Right lobe of liver (tissue), 6 donors: ENCODE results near the gene GALNT16. TPM values are rescaled to one million over a fixed set of nuclear protein-coding genes. Genes with fewer than 3 reads are reported as not detected.

ENCODE experiments used
- ATAC-seq, 4 donors: fragments of 200-7000 bp; cut with Tn5 transposase; one replicate each; pipeline ENCODE4 v1.9.1; 2020; ENCODE audit warnings: mild to moderate bottlenecking in 4 of 4, moderate library complexity in 4 of 4
- DNase-seq, 3 donors: peaks; one replicate each; pipeline ENCODE4 v3.0.0-alpha.2; 2020
- H3K27ac ChIP-seq, 3 donors: fragments of 200-600 bp; one replicate each; pipeline ENCODE4 v1.8.0; 2022
- H3K27me3 ChIP-seq, 2 donors: fragments of 200-600 bp; one replicate each; pipeline ENCODE4 v1.8.0; 2022
- H3K36me3 ChIP-seq, 4 donors: fragments of 200-600 bp; sonication (generic) in 1 of 4; one replicate each; pipeline versions ENCODE4 v1.5.1 to v1.8.0; 2017 to 2022; ENCODE audit warnings: control low read depth in 1 of 4
- H3K4me1 ChIP-seq, 4 donors: fragments of 200-600 bp; sonication (generic) in 1 of 4; one replicate each; pipeline versions ENCODE4 v1.5.1 to v1.8.0; 2017 to 2022; ENCODE audit warnings: control low read depth in 1 of 4
- H3K4me3 ChIP-seq, 3 donors: fragments of 200-600 bp; one replicate each; pipeline ENCODE4 v1.8.0; 2022
- H3K9me3 ChIP-seq, 4 donors: fragments of 200-600 bp; sonication (generic) in 1 of 4; one replicate each; pipeline versions ENCODE4 v1.5.1 to v1.8.0; 2017 to 2022; ENCODE audit warnings: control low read depth in 1 of 4
- CTCF ChIP-seq, 4 donors: fragments of 200-600 bp in 3 of 4; fragments of 450-650 bp in 1 of 4; IDR thresholded peaks; one replicate each; pipeline versions ENCODE4 v1.5.1 to v1.8.0; 2016 to 2022; ENCODE audit warnings: antibody characterized with exemption in 4 of 4, mild to moderate bottlenecking in 2 of 4
- POLR2A ChIP-seq: fragments of 450-650 bp; IDR thresholded peaks from one replicate; pipeline ENCODE4 v1.6.1; 2017; ENCODE audit warnings: antibody characterized with exemption, mild to moderate bottlenecking
- WGBS: methylation state at CpG from one replicate; pipeline ENCODE4 v1.1.6; 2018; ENCODE audit warnings: low coverage, low lambda C conversion rate; ENCODE audit not compliant: insufficient coverage; ENCODE audit errors: missing lambda C conversion rate; 5-methylcytosine and 5-hydroxymethylcytosine counted together
- intact Hi-C, 2 donors: fragments of 100-400 bp; cut with DNase I; formaldehyde crosslinking; loops; one replicate each; pipeline versions ENCODE4 v1.11.2 to v1.14.1; 2022
- total RNA-seq, 6 experiments: library from RNA; depleted of rRNA in 2 of 6; stranded (reverse); fragments of >200 nt in 2 of 6; fragmentation: NEBNext Ultra II Directional in 3 of 6; extraction: Animal tissue kit (Norgen Biotek cat#: 25700) in 3 of 6; gene quantifications; one replicate each; pipeline versions ENCODE4 v1.1.0 to v1.2.4, GENCODE V29; 2016 to 2023
- donor health status: DM: no; HTN: yes; CAD: no.
- donor health status: DM: no; HTN: no; CAD: no.
- donor health status: DM: no; HTN: no; CAD: no.
- donor health status: DM: no; HTN: yes; CAD: no.
- donor health status: DM: no; HTN: yes; CAD: no.

Gene GALNT16
- total RNA-seq, 6 experiments from 2014 or later: 0.37 to 1.7 (median 0.94) TPM

- no peak for TF ChIP-seq CTCF (IDR thresholded peaks at IDR 0.05)
- Histone ChIP-seq H3K4me1 (no peaks in the 10 kb centered on the region), H3K27ac (no peak overlapping the region), H3K27me3 (no peaks in the 10 kb centered on the region), H3K9me3 (no peaks in the 10 kb centered on the region), H3K36me3 (no peaks in the 10 kb centered on the region), H3K4me3 (no peak overlapping the region)
- ATAC-seq (no peak), DNase-seq (peak in 2 of 3 donors; percentile 22 to 28)
- WGBS: 80% methylated on average over 3 of the region's 9 CpGs
- intact Hi-C loops: no loop called here
These were observed 64.5 kb downstream of the GALNT16 start for GRCh38 chr14:69324341-69324931.

DNA sequence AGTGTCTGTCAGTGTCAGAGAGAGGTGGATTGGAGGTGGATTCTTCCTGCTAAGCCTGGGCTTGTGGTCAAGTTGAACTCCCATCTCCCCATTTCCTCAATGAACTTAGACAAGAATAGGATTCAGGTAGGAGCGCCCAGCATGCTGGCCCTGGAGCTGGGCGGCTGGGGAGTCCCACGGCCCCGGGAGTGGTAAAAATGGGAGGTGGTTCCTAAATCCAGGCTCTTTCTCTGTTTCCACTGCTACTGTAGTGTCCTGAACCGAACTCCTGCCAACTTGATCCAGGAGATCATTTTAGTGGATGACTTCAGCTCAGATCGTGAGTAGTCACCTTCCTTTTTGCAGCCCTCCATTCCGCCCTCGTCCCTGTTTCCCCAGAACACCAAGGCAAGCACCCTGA is 65.1 kb downstream of the GALNT16 start:
- H3K4me1 ChIP-seq: no peaks in the 10 kb centered on the region
- H3K27ac ChIP-seq: no peak overlapping the region
- intact Hi-C loops: no loop called here
- DNase-seq (peak in 2 of 3 donors; percentile 15), ATAC-seq (no peak)
- WGBS: 84% methylated on average over 7 of the region's 8 CpGs
- no peaks in the 10 kb centered on the region for H3K9me3 ChIP-seq
- H3K27me3 ChIP-seq: no peaks in the 10 kb centered on the region
- no peak for TF ChIP-seq CTCF (IDR thresholded peaks at IDR 0.05)
- TF ChIP-seq POLR2A: no peak
- no peaks in the 10 kb centered on the region for H3K36me3 ChIP-seq
- H3K4me3 ChIP-seq: no peak overlapping the region

- Histone ChIP-seq H3K36me3 (no peaks in the 10 kb centered on the region), H3K4me3 (no peak overlapping the region), H3K27me3 (no peaks in the 10 kb centered on the region), H3K27ac (no peak overlapping the region), H3K9me3 (no peaks in the 10 kb centered on the region), H3K4me1 (no peaks in the 10 kb centered on the region)
- intact Hi-C loops: no loop called here
- 88% methylated on average over 5 of the region's 7 CpGs for WGBS
- TF ChIP-seq POLR2A (no peak), CTCF (IDR thresholded peaks at IDR 0.05) (no peak)
- ATAC-seq: no peak
- peak in 2 of 3 donors; percentile 10 to 33 for DNase-seq
These were observed 65.8 kb downstream of the GALNT16 start for GRCh38 chr14:69325646-69326265.

DNA sequence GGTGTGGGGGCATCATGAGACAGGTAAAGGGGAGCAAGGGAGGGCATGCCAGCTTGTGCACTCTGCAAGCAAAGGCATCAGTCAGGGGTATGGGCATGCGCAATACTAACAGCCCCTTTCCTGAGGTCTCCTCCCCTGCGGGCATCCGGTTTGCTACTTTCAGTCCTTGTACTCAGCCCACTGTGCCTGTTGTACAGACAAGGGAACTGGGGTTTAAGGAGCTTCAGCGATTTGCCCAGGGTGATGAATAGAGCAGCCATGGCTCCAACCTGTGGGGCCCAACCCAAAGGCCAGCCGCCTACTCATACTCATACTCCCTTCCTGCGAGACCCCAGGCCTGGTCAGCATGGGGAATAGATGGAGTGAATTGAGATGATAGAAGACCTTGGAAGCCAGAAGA is 66.7 kb downstream of the GALNT16 start:
- Histone ChIP-seq H3K27ac (no peak overlapping the region), H3K4me3 (no peak overlapping the region), H3K4me1 (no peaks in the 10 kb centered on the region), H3K27me3 (no peaks in the 10 kb centered on the region), H3K9me3 (no peaks in the 10 kb centered on the region), H3K36me3 (no peaks in the 10 kb centered on the region)
- ATAC-seq (no peak), DNase-seq (peak in 1 of 3 donors; percentile 33)
- TF ChIP-seq POLR2A: no peak
- TF ChIP-seq CTCF (IDR thresholded peaks at IDR 0.05): no peak
- intact Hi-C loops: no loop called here
- WGBS: 70% methylated on average over 4 of the region's 6 CpGs
